Neural cell (in vitro differentiated cells): ENCODE results near the gene YAF2. TPM values are rescaled to one million over a fixed set of nuclear protein-coding genes. Genes with fewer than 3 reads are reported as not detected.

Source experiments
- H2AFZ ChIP-seq: fragments of 200-600, 300-800 bp; sonication (generic), shearing (Covaris generic); 2 replicates; pipeline ENCODE4 v1.6.0; 2014; ENCODE audit warnings: low read depth, mild to moderate bottlenecking, antibody characterized with exemption, low read length, moderate library complexity
- H3F3A ChIP-seq: fragments of 200-600 bp; shearing (Covaris generic); 2 replicates; pipeline ENCODE4 v1.6.1; 2016; ENCODE audit warnings: mild to moderate bottlenecking, moderate library complexity, mixed read lengths, antibody characterized with exemption, low read length; ENCODE audit not compliant: insufficient read depth, poor library complexity, severe bottlenecking
- H3K27ac ChIP-seq: fragments of 200-600, 300-800 bp; sonication (generic), shearing (Covaris generic); 2 replicates; pipeline ENCODE4 v1.5.1; 2014; ENCODE audit warnings: mild to moderate bottlenecking, low read length, moderate library complexity
- H3K27me3 ChIP-seq: fragments of 300-800, 200-600 bp; sonication (generic), shearing (Covaris generic); 2 replicates; pipeline ENCODE4 v1.6.0; 2014; ENCODE audit warnings: mild to moderate bottlenecking, low read depth, low read length, moderate library complexity; ENCODE audit not compliant: insufficient read depth
- H3K36me3 ChIP-seq: fragments of 300-800, 200-600 bp; sonication (generic), shearing (Covaris generic); 2 replicates; pipeline ENCODE4 v1.5.1; 2014; ENCODE audit warnings: mild to moderate bottlenecking, antibody characterized with exemption, low read length, moderate library complexity; ENCODE audit not compliant: insufficient read depth
- H3K4me2 ChIP-seq: fragments of 300-800, 200-600 bp; sonication (generic), shearing (Covaris generic); 2 replicates; pipeline ENCODE4 v1.6.0; 2014; ENCODE audit warnings: mild to moderate bottlenecking, low read length
- H3K4me3 ChIP-seq: fragments of 300-800, 200-600 bp; sonication (generic), shearing (Covaris generic); 2 replicates; pipeline ENCODE4 v1.5.1; 2014; ENCODE audit warnings: mild to moderate bottlenecking, low read length, moderate library complexity
- H3K79me2 ChIP-seq: fragments of 200-600 bp; shearing (Covaris generic); replicated peaks from 2 replicates; pipeline ENCODE4 v1.6.0; 2014; ENCODE audit warnings: mild to moderate bottlenecking, low read length, moderate library complexity; ENCODE audit not compliant: insufficient read depth
- H3K9ac ChIP-seq: fragments of 300-800, 200-600 bp; sonication (generic), shearing (Covaris generic); 2 replicates; pipeline ENCODE4 v1.6.1; 2016; ENCODE audit warnings: mild to moderate bottlenecking, low read length, mixed read lengths
- H3K9me2 ChIP-seq: fragments of 200-600 bp; shearing (Covaris generic); 2 replicates; pipeline ENCODE4 v1.6.1; 2016; ENCODE audit warnings: mild to moderate bottlenecking, low read length, mixed read lengths; ENCODE audit not compliant: insufficient read depth
- H3K9me3 ChIP-seq: fragments of 200-600, 300-800 bp; sonication (generic), shearing (Covaris generic); 2 replicates; pipeline ENCODE4 v1.6.1; 2016; ENCODE audit warnings: mild to moderate bottlenecking, mixed run types, low read length, moderate library complexity, mixed read lengths
- H4K20me1 ChIP-seq: fragments of 200-600 bp; shearing (Covaris generic); 2 replicates; pipeline ENCODE4 v1.6.1; 2016; ENCODE audit warnings: mild to moderate bottlenecking, mixed run types; ENCODE audit not compliant: insufficient read depth
- CTCF ChIP-seq: fragments of 450-650 bp; IDR thresholded peaks from 2 replicates; pipeline ENCODE4 v1.5.1; 2014; ENCODE audit warnings: antibody characterized with exemption, mild to moderate bottlenecking, moderate library complexity; ENCODE audit not compliant: poor library complexity, severe bottlenecking
- POLR2AphosphoS5 ChIP-seq: IDR thresholded peaks from 2 replicates; pipeline ENCODE4 v1.6.1; 2012
- RAD21 ChIP-seq: fragments of 450-650 bp; conservative IDR thresholded peaks from 2 replicates; pipeline ENCODE4 v1.6.1; 2014; ENCODE audit warnings: antibody characterized with exemption, mild to moderate bottlenecking, moderate library complexity
- REST ChIP-seq: IDR thresholded peaks from 2 replicates; pipeline ENCODE4 v1.6.1; 2012; ENCODE audit warnings: borderline replicate concordance
- TAF1 ChIP-seq: IDR thresholded peaks from 2 replicates; pipeline ENCODE4 v1.6.1; 2012; ENCODE audit warnings: low read depth
- polyA plus RNA-seq: library from polyadenylated mRNA; depleted of rRNA; stranded (reverse); fragments of >200 nt; gene quantifications from 2 replicates; pipeline ENCODE4 v1.2.3, GENCODE V29; 2014

The YAF2 gene
- polyA plus RNA-seq, 1 donor from 2014 or later: 44.1 TPM

- Histone ChIP-seq H3K9me3 (no peaks in the 10 kb centered on the region), H3K79me2 (peaks cover under 1% of the 10 kb centered on the region), H3K4me3 (no peak overlapping the region), H2AFZ (no peak overlapping the region), H4K20me1 (no peaks in the 10 kb centered on the region), H3F3A (no peaks in the 10 kb centered on the region), H3K9me2 (no peaks in the 10 kb centered on the region), H3K9ac (no peak overlapping the region), H3K27me3 (no peaks in the 10 kb centered on the region), H3K27ac (no peak overlapping the region), H3K36me3 (peaks cover 12% of the 10 kb centered on the region), H3K4me2 (no peak overlapping the region)
- TF ChIP-seq TAF1 (no peak), POLR2AphosphoS5 (no peak), CTCF (no peak), RAD21 (no peak)
These were observed 39.0 kb downstream of the YAF2 start for GRCh38 chr12:42199007-42199406.

- Histone ChIP-seq H2AFZ (no peak overlapping the region), H3K4me2 (no peak overlapping the region), H3K79me2 (no peaks in the 10 kb centered on the region), H3K36me3 (peaks cover 10% of the 10 kb centered on the region), H3K9ac (no peak overlapping the region), H3K4me3 (no peak overlapping the region), H4K20me1 (no peaks in the 10 kb centered on the region), H3K9me3 (no peaks in the 10 kb centered on the region), H3K27ac (no peak overlapping the region), H3K9me2 (no peaks in the 10 kb centered on the region), H3K27me3 (no peaks in the 10 kb centered on the region), H3F3A (no peaks in the 10 kb centered on the region)
- TF ChIP-seq POLR2AphosphoS5 (no peak), TAF1 (no peak), CTCF (no peak), REST (no peak)
These were observed 41.1 kb downstream of the YAF2 start for GRCh38 chr12:42196723-42197603.
